ENCODE data around the gene RTP3. TPM values are rescaled to one million over a fixed set of nuclear protein-coding genes. Genes with fewer than 3 reads are reported as not detected.

Gene RTP3
- total and polyA plus RNA-seq, 2 of the 8 experiments (the other 6 are each of a cell fraction or from before 2014, with no cell fraction given), result 0.08 TPM; not detected in 1

GRCh38 chr3:46477145-46477544 lies 20.6 kb upstream of the RTP3 start:
- Histone ChIP-seq H3K4ac (replicated peaks; ENCODE audit: insufficient read length, low read depth, low read length) (no peak overlapping the region), H3K4me2 (ENCODE audit: insufficient read depth in 1 of 2, low read depth in 2 of 2, low read length in 2 of 2) (no peak overlapping the region), H3K4me3 (ENCODE audit: extremely low read depth in 1 of 4, insufficient read depth in 2 of 4, low read depth in 3 of 4, low read length in 4 of 4) (no peak overlapping the region), H3K36me3 (ENCODE audit: control insufficient read depth in 2 of 4, insufficient read depth in 4 of 4, low read length in 3 of 4) (no peaks in the 10 kb centered on the region), H2BK120ac (replicated peaks; ENCODE audit: low read depth, low read length) (no peak overlapping the region), H4K91ac (replicated peaks; ENCODE audit: insufficient read length, low read length) (no peak overlapping the region), H2BK20ac (ENCODE audit: low read length) (no peak overlapping the region), H2BK15ac (ENCODE audit: low read length) (no peak overlapping the region), H3K23ac (ENCODE audit: insufficient read length) (no peak overlapping the region), H3K9me3 (ENCODE audit: insufficient read depth in 2 of 2, low read depth in 1 of 2, low read length in 1 of 2) (no peaks in the 10 kb centered on the region), H3K18ac (ENCODE audit: extremely low read depth, low read length) (no peak overlapping the region), H3K4me1 (replicated peaks in 1 of 4; ENCODE audit: control insufficient read depth in 3 of 4, insufficient read depth in 4 of 4, low read length in 3 of 4) (no peaks in the 10 kb centered on the region), H3K79me1 (ENCODE audit: low read depth, low read length) (no peaks in the 10 kb centered on the region), H3K27ac (ENCODE audit: low read depth, low read length) (no peak overlapping the region), H3K14ac (ENCODE audit: insufficient read length) (no peak overlapping the region), H2AK5ac (ENCODE audit: low read depth, low read length) (no peak overlapping the region), H2BK12ac (ENCODE audit: low read depth, low read length) (no peak overlapping the region), H3K23me2 (ENCODE audit: low read depth, low read length) (peaks cover 2% of the 10 kb centered on the region; the same call in 1 of the 2 replicates), H4K20me1 (replicated peaks in 1 of 2; ENCODE audit: control insufficient read depth in 1 of 2, insufficient read depth in 2 of 2, low read length in 2 of 2) (no peaks in the 10 kb centered on the region), H3K9ac (replicated peaks in 1 of 4; ENCODE audit: extremely low read depth in 1 of 4, low read depth in 3 of 4, low read length in 3 of 4) (no peak overlapping the region), H3K79me2 (ENCODE audit: control insufficient read depth in 1 of 2, insufficient read depth in 2 of 2, low read length in 2 of 2) (no peaks in the 10 kb centered on the region), H3K56ac (replicated peaks; ENCODE audit: insufficient read length, low read depth, low read length) (no peak overlapping the region), H2AFZ (ENCODE audit: low read length) (no peak overlapping the region), H2BK5ac (ENCODE audit: low read depth, low read length) (no peak overlapping the region), H4K8ac (ENCODE audit: extremely low read depth, insufficient read depth, low read length) (no peak overlapping the region), H3K27me3 (replicated peaks in 1 of 4; ENCODE audit: control insufficient read depth in 3 of 4, extremely low read depth in 1 of 4, insufficient read depth in 3 of 4, low read length in 3 of 4) (no peaks in the 10 kb centered on the region; a peak in 1 of 7 replicates), H4K5ac (ENCODE audit: insufficient read length, low read depth, low read length) (no peak overlapping the region)
- no peak for DNase-seq (ENCODE audit: low read depth in 1 of 2, low spot score in 2 of 2)
- no peak for FAIRE-seq
- ChIA-PET POLR2A (ENCODE audit: partially characterized antibody) (interaction anchor here (2.2 kb wide), 1 partner anchor 110 kb away, joined by 7 read pairs; no protein-coding TSS in a partner anchor), CTCF (ENCODE audit: partially characterized antibody) (interaction anchor here (1.0 to 3.9 kb wide), 5 partner anchors 11 to 207 kb away, joined by 3 to 11 read pairs (median 3); no protein-coding TSS in a partner anchor)
- 92% methylated on average over 4 of the region's 4 CpGs; no CpG with 5 or more reads in 1 of the 2 experiments for WGBS, 2 experiments (ENCODE audit: extremely low coverage in 1 of 2, insufficient coverage in 1 of 2, insufficient read length in 1 of 2, insufficient replicate concordance in 2 of 2, low coverage in 1 of 2, low lambda C conversion rate in 2 of 2, missing lambda C conversion rate in 1 of 2)
- no peak for TF ChIP-seq RAD21 (IDR thresholded peaks at IDR 0.05 in 1 of 2, conservative IDR thresholded peaks at IDR 0.05 in 1 of 2; ENCODE audit: low read depth in 2 of 2, low read length in 2 of 2)
- TF ChIP-seq MAX (IDR thresholded peaks at IDR 0.05), result no peak
- TF ChIP-seq CTCF (IDR thresholded peaks at IDR 0.05; ENCODE audit: control extremely low read depth in 1 of 3, insufficient read depth in 1 of 3, low read depth in 1 of 3, low read length in 3 of 3), result no peak
- TF ChIP-seq TBP (IDR thresholded peaks at IDR 0.05; ENCODE audit: low read depth, low read length), result no peak
- TF ChIP-seq TAF1 (IDR thresholded peaks at IDR 0.05; ENCODE audit: low read depth, low read length), result no peak
- no peak for TF ChIP-seq CREB1 (IDR thresholded peaks at IDR 0.05)
